ENCODE data around the gene MARVELD3. TPM values are rescaled to one million over a fixed set of nuclear protein-coding genes. Genes with fewer than 3 reads are reported as not detected.
"Not testable (repeated sequence)": the region's sequence is repeated elsewhere in the genome, so short reads cannot be mapped to it uniquely, and the experiment has no call there.

MARVELD3 gene
- total RNA-seq, 3 donors from 2014 or later (not counting 1 experiment from before 2014, with no cell fraction given): not detected

DNA sequence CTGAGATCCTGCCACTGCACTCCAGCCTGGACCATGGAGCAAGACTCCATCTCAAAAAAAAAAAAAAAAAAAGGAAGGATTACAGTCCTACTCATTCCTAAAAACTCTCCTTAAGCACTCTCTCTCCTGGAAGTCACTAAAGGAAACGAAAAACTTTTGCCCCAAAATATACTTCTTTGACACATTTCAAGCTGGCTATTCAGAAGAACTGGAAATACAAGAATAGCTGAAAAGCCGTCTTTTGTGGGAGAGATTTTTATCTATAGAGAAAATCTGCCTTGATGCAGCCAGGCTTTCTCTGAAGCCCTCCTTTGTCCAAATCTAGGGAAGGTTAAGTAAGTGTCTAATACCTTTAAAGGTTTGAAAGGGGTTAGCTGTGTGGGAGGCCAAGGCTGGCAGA lies 16.9 kb upstream of the MARVELD3 start:
- H3K9me3 ChIP-seq (ENCODE audit: control insufficient read depth, insufficient read depth, low read length): no peaks in the 10 kb centered on the region
- peaks cover 5% of the 10 kb centered on the region for H3K4me1 ChIP-seq (ENCODE audit: control insufficient read depth, insufficient read depth, low read length)
- TF ChIP-seq, protein P1, sequence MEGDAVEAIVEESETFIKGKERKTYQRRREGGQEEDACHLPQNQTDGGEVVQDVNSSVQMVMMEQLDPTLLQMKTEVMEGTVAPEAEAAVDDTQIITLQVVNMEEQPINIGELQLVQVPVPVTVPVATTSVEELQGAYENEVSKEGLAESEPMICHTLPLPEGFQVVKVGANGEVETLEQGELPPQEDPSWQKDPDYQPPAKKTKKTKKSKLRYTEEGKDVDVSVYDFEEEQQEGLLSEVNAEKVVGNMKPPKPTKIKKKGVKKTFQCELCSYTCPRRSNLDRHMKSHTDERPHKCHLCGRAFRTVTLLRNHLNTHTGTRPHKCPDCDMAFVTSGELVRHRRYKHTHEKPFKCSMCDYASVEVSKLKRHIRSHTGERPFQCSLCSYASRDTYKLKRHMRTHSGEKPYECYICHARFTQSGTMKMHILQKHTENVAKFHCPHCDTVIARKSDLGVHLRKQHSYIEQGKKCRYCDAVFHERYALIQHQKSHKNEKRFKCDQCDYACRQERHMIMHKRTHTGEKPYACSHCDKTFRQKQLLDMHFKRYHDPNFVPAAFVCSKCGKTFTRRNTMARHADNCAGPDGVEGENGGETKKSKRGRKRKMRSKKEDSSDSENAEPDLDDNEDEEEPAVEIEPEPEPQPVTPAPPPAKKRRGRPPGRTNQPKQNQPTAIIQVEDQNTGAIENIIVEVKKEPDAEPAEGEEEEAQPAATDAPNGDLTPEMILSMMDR (IDR thresholded peaks at IDR 0.05): no peak
- Mint-ChIP-seq H3K36me3 (no peaks in the 10 kb centered on the region), H3K9me3 (no peaks in the 10 kb centered on the region), H3K4me1 (no peaks in the 10 kb centered on the region), H3K4me3 (no peak overlapping the region), H3K27me3 (ENCODE audit: low read depth in 2 of 2) (peaks cover 0 to 12% of the 10 kb centered on the region in 2 donors), H3K27ac (no peak overlapping the region)
- H3K4me3 ChIP-seq (ENCODE audit: low read length): no peak overlapping the region
- DNase-seq (no peak), ATAC-seq (no peak)
- intact Hi-C loops (cut with micrococcal nuclease): no loop called here
- no peak overlapping the region for H3K27ac ChIP-seq (ENCODE audit: low read length)
- H3K36me3 ChIP-seq (ENCODE audit: control insufficient read depth, insufficient read depth, low read length): no peaks in the 10 kb centered on the region
- H3K27me3 ChIP-seq (ENCODE audit: control insufficient read depth, insufficient read depth, low read length): no peaks in the 10 kb centered on the region
- 90% methylated on average over 2 of the region's 2 CpGs for WGBS (ENCODE audit: insufficient coverage)

DNA sequence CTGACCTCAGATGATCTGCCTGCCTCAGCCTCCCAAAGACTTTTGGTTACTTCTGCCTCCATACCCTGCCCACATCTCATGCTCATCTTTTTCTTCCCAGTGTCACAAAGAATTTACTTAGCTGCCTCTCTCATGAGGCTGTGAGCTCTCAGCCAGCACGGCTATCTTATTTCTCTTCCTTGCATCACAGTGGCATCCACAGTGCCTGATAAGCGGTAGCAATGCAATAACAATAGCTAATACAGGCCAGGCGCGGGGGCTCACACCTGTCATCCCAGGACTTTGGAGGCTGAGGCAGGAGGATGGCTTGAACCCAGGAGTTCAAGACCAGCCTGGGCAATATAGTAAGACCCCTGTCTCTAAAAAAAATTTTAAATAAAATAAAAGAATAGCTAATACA lies 15.5 kb upstream of the MARVELD3 start:
- DNase-seq: no peak
- no peak overlapping the region for H3K27ac Mint-ChIP-seq
- ATAC-seq: no peak
- no peaks in the 10 kb centered on the region for H3K9me3 ChIP-seq (ENCODE audit: control insufficient read depth, insufficient read depth, low read length)
- H3K36me3 Mint-ChIP-seq: no peaks in the 10 kb centered on the region
- no peaks in the 10 kb centered on the region for H3K9me3 Mint-ChIP-seq
- H3K27me3 ChIP-seq (ENCODE audit: control insufficient read depth, insufficient read depth, low read length): no peaks in the 10 kb centered on the region
- intact Hi-C loops (cut with micrococcal nuclease): no loop called here
- no peaks in the 10 kb centered on the region for H3K4me1 Mint-ChIP-seq
- peaks cover 0 to 12% of the 10 kb centered on the region in 2 donors for H3K27me3 Mint-ChIP-seq (ENCODE audit: low read depth in 2 of 2)
- no peaks in the 10 kb centered on the region for H3K36me3 ChIP-seq (ENCODE audit: control insufficient read depth, insufficient read depth, low read length)
- peaks cover 5% of the 10 kb centered on the region for H3K4me1 ChIP-seq (ENCODE audit: control insufficient read depth, insufficient read depth, low read length)
- no peak overlapping the region for H3K27ac ChIP-seq (ENCODE audit: low read length)
- TF ChIP-seq, protein P1 (IDR thresholded peaks at IDR 0.05): no peak
- 87% methylated on average over 4 of the region's 4 CpGs for WGBS (ENCODE audit: insufficient coverage)
- no peak overlapping the region for H3K4me3 ChIP-seq (ENCODE audit: low read length)
- H3K4me3 Mint-ChIP-seq: no peak overlapping the region

DNA sequence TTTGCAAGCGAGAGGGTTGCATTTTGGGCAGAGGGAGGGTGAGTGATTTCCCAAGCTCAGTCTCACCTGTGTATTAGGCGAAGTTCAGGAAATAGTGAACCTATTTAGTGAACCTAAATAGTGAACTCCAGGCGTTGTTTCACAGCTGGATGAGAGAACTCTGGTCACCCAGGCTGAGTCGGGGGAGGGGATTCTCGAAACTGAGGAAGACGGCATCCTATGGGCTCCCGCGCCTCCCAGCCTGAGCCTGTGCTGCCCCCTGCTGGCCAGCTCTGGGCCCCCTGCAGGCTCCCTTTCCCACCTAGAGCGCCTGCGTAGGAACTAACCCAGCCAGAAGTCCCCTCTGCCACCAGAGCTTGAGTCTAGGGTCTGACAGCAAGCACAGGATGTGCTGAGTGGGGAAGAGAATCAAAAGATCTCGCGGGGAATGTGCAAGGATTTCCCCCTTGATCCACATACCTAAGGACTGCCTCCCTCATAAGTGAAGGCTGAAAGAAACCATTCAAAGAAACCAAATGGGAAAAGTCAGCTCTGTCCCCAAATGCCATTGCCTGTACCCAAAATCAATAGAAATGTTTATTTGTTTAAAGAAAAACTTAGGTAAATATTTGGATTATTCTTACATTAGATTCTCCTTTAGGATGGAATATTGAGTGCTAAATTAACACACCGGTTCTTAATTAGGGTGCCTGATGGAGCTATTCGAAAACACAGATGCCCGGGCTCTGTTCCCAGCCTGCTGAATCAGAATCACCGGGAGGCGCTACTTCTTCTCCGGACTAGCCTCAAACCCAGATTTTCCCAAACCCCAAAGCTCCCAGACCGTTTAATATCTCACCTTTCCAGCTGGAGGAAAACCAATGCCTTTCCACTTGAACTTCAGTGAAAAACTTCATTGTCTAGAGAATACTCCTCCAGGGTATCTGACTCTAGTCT lies 14.8 kb upstream of the MARVELD3 start:
- no peak overlapping the region for H3K27ac Mint-ChIP-seq
- H3K9me3 ChIP-seq (ENCODE audit: control insufficient read depth, insufficient read depth, low read length): no peaks in the 10 kb centered on the region

DNA sequence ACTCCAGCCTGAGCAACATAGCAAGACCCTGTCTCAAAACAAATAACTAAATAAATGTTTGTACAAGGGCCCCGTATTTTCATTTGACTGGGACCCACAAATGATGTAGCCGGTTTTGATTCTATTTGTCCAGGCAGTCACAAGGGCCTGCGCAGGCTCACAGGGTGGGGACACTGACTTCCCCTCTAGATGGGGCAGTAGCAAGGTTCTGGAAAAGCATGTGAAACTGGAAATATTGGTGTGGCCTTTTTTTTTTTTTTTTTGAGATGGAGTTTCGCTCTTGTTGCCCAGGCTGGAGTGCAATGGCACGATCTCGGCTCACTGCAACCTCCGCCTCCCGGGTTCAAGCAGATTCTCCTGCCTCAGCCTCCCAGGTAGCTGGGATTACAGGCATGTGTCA lies 11.0 kb upstream of the MARVELD3 start:
- 93% methylated on average over 8 of the region's 8 CpGs for WGBS (ENCODE audit: insufficient coverage)
- ATAC-seq; H3K4me3 ChIP-seq (ENCODE audit: low read length); H3K9me3 ChIP-seq (ENCODE audit: control insufficient read depth, insufficient read depth, low read length); H3K27ac Mint-ChIP-seq; intact Hi-C loops (cut with micrococcal nuclease); H3K36me3 ChIP-seq (ENCODE audit: control insufficient read depth, insufficient read depth, low read length); H3K36me3 Mint-ChIP-seq; DNase-seq; H3K4me1 ChIP-seq (ENCODE audit: control insufficient read depth, insufficient read depth, low read length); H3K27me3 ChIP-seq (ENCODE audit: control insufficient read depth, insufficient read depth, low read length); H3K27ac ChIP-seq (ENCODE audit: low read length); H3K4me3 Mint-ChIP-seq; H3K9me3 Mint-ChIP-seq; H3K4me1 Mint-ChIP-seq: not testable (repeated sequence)
- H3K27me3 Mint-ChIP-seq (ENCODE audit: low read depth in 2 of 2): peaks cover 19 to 21% of the 10 kb centered on the region in 2 donors

More for the DNA sequence above, 14.8 kb upstream of the MARVELD3 start:
- H3K4me1 Mint-ChIP-seq: no peaks in the 10 kb centered on the region
- Histone ChIP-seq H3K36me3 (ENCODE audit: control insufficient read depth, insufficient read depth, low read length) (no peaks in the 10 kb centered on the region), H3K4me1 (ENCODE audit: control insufficient read depth, insufficient read depth, low read length) (peaks cover 5% of the 10 kb centered on the region), H3K4me3 (ENCODE audit: low read length) (no peak overlapping the region), H3K27ac (ENCODE audit: low read length) (no peak overlapping the region), H3K27me3 (ENCODE audit: control insufficient read depth, insufficient read depth, low read length) (no peaks in the 10 kb centered on the region)
- peaks cover 0 to 12% of the 10 kb centered on the region in 2 donors for H3K27me3 Mint-ChIP-seq (ENCODE audit: low read depth in 2 of 2)
- ATAC-seq (peak; percentile 77 to 97 (median 89)), DNase-seq (peak; percentile 68 to 85)
- intact Hi-C loops (cut with micrococcal nuclease): loop anchor here (1.0 kb wide), 1 partner anchor 199 kb away; no protein-coding TSS in a partner anchor
- TF ChIP-seq, protein P1 (IDR thresholded peaks at IDR 0.05): peak; percentile 88
- no peaks in the 10 kb centered on the region for H3K9me3 Mint-ChIP-seq
- no peaks in the 10 kb centered on the region for H3K36me3 Mint-ChIP-seq
- no peak overlapping the region for H3K4me3 Mint-ChIP-seq
- 18% methylated on average over 19 of the region's 19 CpGs for WGBS (ENCODE audit: insufficient coverage)
